DND-41 (cell line): ENCODE results near the gene CMTM2.

Experiments
- ATAC-seq: fragments of 200-7000 bp; cut with Tn5 transposase; 3 replicates; pipeline ENCODE4 v1.9.1; 2021; ENCODE audit warnings: low read depth; ENCODE audit not compliant: insufficient read depth
- DNase-seq: peaks from one replicate; pipeline ENCODE4 v3.0.0-alpha.2; 2020
- H2AFZ ChIP-seq: 2 replicates; pipeline ENCODE4 v1.6.0; 2012; ENCODE audit warnings: low read depth, low read length
- H3K27ac ChIP-seq: 2 replicates; pipeline ENCODE4 v1.5.1; 2012; ENCODE audit warnings: low read length, inconsistent platforms
- H3K27me3 ChIP-seq: fragments of 200-600 bp; sonication (generic); 2 replicates; pipeline ENCODE4 v1.6.0; 2012; ENCODE audit warnings: low read length, mild to moderate bottlenecking, inconsistent platforms; ENCODE audit not compliant: insufficient read depth, poor library complexity
- H3K36me3 ChIP-seq: 2 replicates; pipeline ENCODE4 v1.5.1; 2012; ENCODE audit warnings: low read length, inconsistent platforms; ENCODE audit not compliant: insufficient read depth
- H3K4me1 ChIP-seq: 2 replicates; pipeline ENCODE4 v1.5.1; 2012; ENCODE audit warnings: mild to moderate bottlenecking, low read length; ENCODE audit not compliant: insufficient read depth
- H3K4me2 ChIP-seq: 2 replicates; pipeline ENCODE4 v1.6.0; 2012; ENCODE audit warnings: mild to moderate bottlenecking, moderate library complexity, low read length, inconsistent platforms; ENCODE audit not compliant: insufficient read depth
- H3K4me3 ChIP-seq, 2 experiments: fragments of 200-600 bp in 1 of 2; shearing (Covaris generic) in 1 of 2; 2 replicates each; pipeline ENCODE4 v1.5.1; 2012 to 2016; ENCODE audit warnings: inconsistent platforms in 2 of 2, low read length in 2 of 2, mild to moderate bottlenecking in 2 of 2, low read depth in 1 of 2, moderate library complexity in 1 of 2
- H3K79me2 ChIP-seq: 2 replicates; pipeline ENCODE4 v1.6.0; 2012; ENCODE audit warnings: low read length, inconsistent platforms; ENCODE audit not compliant: insufficient read depth
- H3K9ac ChIP-seq: 2 replicates; pipeline ENCODE4 v1.6.0; 2012; ENCODE audit warnings: low read depth, mild to moderate bottlenecking, inconsistent platforms, low read length, moderate library complexity
- H3K9me3 ChIP-seq: 2 replicates; pipeline ENCODE4 v1.5.1; 2012; ENCODE audit warnings: low read length, moderate library complexity, mild to moderate bottlenecking, inconsistent platforms; ENCODE audit not compliant: insufficient read depth, severe bottlenecking
- H4K20me1 ChIP-seq: 2 replicates; pipeline ENCODE4 v1.6.0; 2012; ENCODE audit warnings: low read length; ENCODE audit not compliant: insufficient read depth
- CTCF ChIP-seq: IDR thresholded peaks from 2 replicates; pipeline ENCODE4 v1.5.1; 2012; ENCODE audit warnings: borderline replicate concordance, low read length, moderate library complexity, mild to moderate bottlenecking; ENCODE audit not compliant: poor library complexity, severe bottlenecking; ENCODE audit errors: extremely low read depth
- EZH2 ChIP-seq: IDR thresholded peaks from 3 replicates; pipeline ENCODE4 v1.6.1; 2012; ENCODE audit warnings: borderline replicate concordance, low read depth, mild to moderate bottlenecking, moderate library complexity, low read length, inconsistent platforms; ENCODE audit not compliant: severe bottlenecking

The CMTM2 gene

GRCh38 chr16:66604376-66605176 lies 25.3 kb downstream of the CMTM2 start, which contains the start of gene CMTM3:
Gene CMTM3 (plus strand): TSS chr16:66604704. CDS start chr16:66604806, 102 bp downstream.
- Histone ChIP-seq H3K79me2 (peaks cover 47% of the 10 kb centered on the region), H3K9me3 (peaks cover 11% of the 10 kb centered on the region), H3K27me3 (no peaks in the 10 kb centered on the region), H4K20me1 (peaks cover 40% of the 10 kb centered on the region), H3K9ac (peak within 1 kb of the TSS; percentile 92), H3K4me3 (peak within 1 kb of the TSS; percentile 72 to 83), H3K36me3 (peaks cover 34% of the 10 kb centered on the region), H3K27ac (peak within 1 kb of the TSS; percentile 79), H3K4me2 (peak within 1 kb of the TSS; percentile 95), H3K4me1 (peaks cover 43% of the 10 kb centered on the region), H2AFZ (peak within 1 kb of the TSS; percentile 73)
- DNase-seq (peak; percentile 84), ATAC-seq (peak; percentile 65)
- TF ChIP-seq CTCF = peak; percentile 72
- no peak for TF ChIP-seq EZH2

GRCh38 chr16:66605177-66605978 lies 26.1 kb downstream of the CMTM2 start:
- peaks cover 53% of the 10 kb centered on the region for H3K79me2 ChIP-seq
- DNase-seq = peak; percentile 56

GRCh38 chr16:66605979-66606751 lies 26.9 kb downstream of the CMTM2 start:
- H3K36me3 ChIP-seq = peaks cover 50% of the 10 kb centered on the region
- peak overlapping the region; percentile 72 to 83; a peak in 3 of 4 replicates for H3K4me3 ChIP-seq
- peak overlapping the region; percentile 92 for H3K9ac ChIP-seq
- H3K4me2 ChIP-seq = peak overlapping the region; percentile 95
- peaks cover 53% of the 10 kb centered on the region for H4K20me1 ChIP-seq
- ATAC-seq (no peak), DNase-seq (no peak)
- H3K27me3 ChIP-seq = no peaks in the 10 kb centered on the region
- H3K4me1 ChIP-seq = peaks cover 43% of the 10 kb centered on the region
- peak overlapping the region; percentile 76 for H3K27ac ChIP-seq
- H3K9me3 ChIP-seq = peaks cover 8% of the 10 kb centered on the region
- TF ChIP-seq CTCF = no peak
- TF ChIP-seq EZH2 = no peak
- no peak overlapping the region for H2AFZ ChIP-seq
- peaks cover 53% of the 10 kb centered on the region for H3K79me2 ChIP-seq

More at GRCh38 chr16:66605177-66605978, 26.1 kb downstream of the CMTM2 start:
- H3K9ac ChIP-seq = peak overlapping the region; percentile 92
- peaks cover 42% of the 10 kb centered on the region for H3K36me3 ChIP-seq
- H3K4me1 ChIP-seq = peaks cover 43% of the 10 kb centered on the region
- H3K27me3 ChIP-seq = no peaks in the 10 kb centered on the region
- peaks cover 11% of the 10 kb centered on the region for H3K9me3 ChIP-seq
- peak overlapping the region; percentile 59 for H2AFZ ChIP-seq
- H4K20me1 ChIP-seq = peaks cover 48% of the 10 kb centered on the region
- ATAC-seq = peak; percentile 23
- peak overlapping the region; percentile 76 for H3K27ac ChIP-seq
- TF ChIP-seq CTCF = no peak
- TF ChIP-seq EZH2 = no peak
- H3K4me2 ChIP-seq = peak overlapping the region; percentile 95
- H3K4me3 ChIP-seq = peak overlapping the region; percentile 72 to 83
